SU-DHL-6 (cell line): ENCODE results near the gene ELP2.

Experiments
- H2AFZ ChIP-seq: fragments of 200-600 bp; sonication (generic); 2 replicates; pipeline ENCODE4 v1.6.1; 2014; ENCODE audit warnings: low read depth, mild to moderate bottlenecking, moderate library complexity, mixed read lengths, antibody characterized with exemption, low read length; ENCODE audit not compliant: severe bottlenecking
- H3F3A ChIP-seq: fragments of 200-600 bp; shearing (Covaris generic); 2 replicates; pipeline ENCODE4 v1.6.0; 2016; ENCODE audit warnings: antibody characterized with exemption, mild to moderate bottlenecking; ENCODE audit not compliant: insufficient read depth
- H3K27ac ChIP-seq: fragments of 200-600 bp; sonication (generic); 2 replicates; pipeline ENCODE4 v1.5.1; 2016; ENCODE audit warnings: low read depth, mild to moderate bottlenecking, low read length, moderate library complexity, mixed read lengths
- H3K27me3 ChIP-seq: fragments of 200-600 bp; sonication (generic), shearing (Covaris generic); 2 replicates; pipeline ENCODE4 v1.6.0; 2014; ENCODE audit warnings: mild to moderate bottlenecking, low read length
- H3K36me3 ChIP-seq: fragments of 200-600 bp; sonication (generic); 2 replicates; pipeline ENCODE4 v1.6.1; 2014; ENCODE audit warnings: mild to moderate bottlenecking, low read length, mixed read lengths
- H3K4me2 ChIP-seq: fragments of 300-600, 200-600 bp; shearing (Covaris generic), sonication (generic); 2 replicates; pipeline ENCODE4 v1.6.0; 2014; ENCODE audit warnings: low read length, low read depth, mild to moderate bottlenecking; ENCODE audit not compliant: poor library complexity, severe bottlenecking
- H3K4me3 ChIP-seq: fragments of 200-600 bp; sonication (generic); 2 replicates; pipeline ENCODE4 v1.5.1; 2014; ENCODE audit warnings: antibody characterized with exemption, low read length, mild to moderate bottlenecking, mixed read lengths; ENCODE audit not compliant: insufficient read depth, poor library complexity, severe bottlenecking
- H3K79me2 ChIP-seq: fragments of 200-600 bp; sonication (generic); 2 replicates; pipeline ENCODE4 v1.6.1; 2014; ENCODE audit warnings: mild to moderate bottlenecking, low read length, moderate library complexity; ENCODE audit not compliant: insufficient read depth
- H3K9ac ChIP-seq: fragments of 200-600 bp; sonication (generic); 2 replicates; pipeline ENCODE4 v1.7.0; 2014; ENCODE audit warnings: mild to moderate bottlenecking, low read length
- H3K9me2 ChIP-seq: fragments of 200-600 bp; sonication (generic); replicated peaks from 2 replicates; pipeline ENCODE4 v1.6.1; 2014; ENCODE audit warnings: low read length; ENCODE audit not compliant: insufficient read depth
- H3K9me3 ChIP-seq: fragments of 200-600 bp; sonication (generic); 2 replicates; pipeline ENCODE4 v1.6.1; 2014; ENCODE audit warnings: low read length, mixed read lengths; ENCODE audit not compliant: insufficient read depth
- H4K20me1 ChIP-seq: fragments of 200-600 bp; sonication (generic); 2 replicates; pipeline ENCODE4 v1.6.1; 2014; ENCODE audit warnings: low read depth, mild to moderate bottlenecking, antibody characterized with exemption, low read length, moderate library complexity, mixed read lengths
- EZH2phosphoT487 ChIP-seq: fragments of 200-600 bp; sonication (generic), shearing (Covaris generic); conservative IDR thresholded peaks from 2 replicates; pipeline ENCODE4 v1.6.1; 2018; ENCODE audit warnings: mild to moderate bottlenecking, antibody characterized with exemption, low read length, moderate library complexity, mixed read lengths
- TF ChIP-seq, protein P1 (sequence below): fragments of 200-600 bp; sonication (generic); IDR thresholded peaks from one replicate; pipeline ENCODE4 v1.5.1; 2017; ENCODE audit warnings: antibody characterized with exemption, mild to moderate bottlenecking, low read length, moderate library complexity; ENCODE audit not compliant: insufficient read depth, poor library complexity, severe bottlenecking

The ELP2 gene

GRCh38 chr18:36214811-36215210 lies 85.1 kb downstream of the ELP2 start:
- no peak for TF ChIP-seq EZH2phosphoT487
- TF ChIP-seq, protein P1, sequence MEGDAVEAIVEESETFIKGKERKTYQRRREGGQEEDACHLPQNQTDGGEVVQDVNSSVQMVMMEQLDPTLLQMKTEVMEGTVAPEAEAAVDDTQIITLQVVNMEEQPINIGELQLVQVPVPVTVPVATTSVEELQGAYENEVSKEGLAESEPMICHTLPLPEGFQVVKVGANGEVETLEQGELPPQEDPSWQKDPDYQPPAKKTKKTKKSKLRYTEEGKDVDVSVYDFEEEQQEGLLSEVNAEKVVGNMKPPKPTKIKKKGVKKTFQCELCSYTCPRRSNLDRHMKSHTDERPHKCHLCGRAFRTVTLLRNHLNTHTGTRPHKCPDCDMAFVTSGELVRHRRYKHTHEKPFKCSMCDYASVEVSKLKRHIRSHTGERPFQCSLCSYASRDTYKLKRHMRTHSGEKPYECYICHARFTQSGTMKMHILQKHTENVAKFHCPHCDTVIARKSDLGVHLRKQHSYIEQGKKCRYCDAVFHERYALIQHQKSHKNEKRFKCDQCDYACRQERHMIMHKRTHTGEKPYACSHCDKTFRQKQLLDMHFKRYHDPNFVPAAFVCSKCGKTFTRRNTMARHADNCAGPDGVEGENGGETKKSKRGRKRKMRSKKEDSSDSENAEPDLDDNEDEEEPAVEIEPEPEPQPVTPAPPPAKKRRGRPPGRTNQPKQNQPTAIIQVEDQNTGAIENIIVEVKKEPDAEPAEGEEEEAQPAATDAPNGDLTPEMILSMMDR = no peak
- Histone ChIP-seq H3K4me2 (no peak overlapping the region), H3K4me3 (no peak overlapping the region), H3F3A (no peaks in the 10 kb centered on the region), H3K36me3 (no peaks in the 10 kb centered on the region), H3K27ac (no peak overlapping the region), H3K79me2 (no peaks in the 10 kb centered on the region), H2AFZ (no peak overlapping the region), H3K27me3 (no peaks in the 10 kb centered on the region), H3K9ac (no peak overlapping the region), H3K9me2 (no peaks in the 10 kb centered on the region), H4K20me1 (no peaks in the 10 kb centered on the region), H3K9me3 (no peaks in the 10 kb centered on the region)

DNA sequence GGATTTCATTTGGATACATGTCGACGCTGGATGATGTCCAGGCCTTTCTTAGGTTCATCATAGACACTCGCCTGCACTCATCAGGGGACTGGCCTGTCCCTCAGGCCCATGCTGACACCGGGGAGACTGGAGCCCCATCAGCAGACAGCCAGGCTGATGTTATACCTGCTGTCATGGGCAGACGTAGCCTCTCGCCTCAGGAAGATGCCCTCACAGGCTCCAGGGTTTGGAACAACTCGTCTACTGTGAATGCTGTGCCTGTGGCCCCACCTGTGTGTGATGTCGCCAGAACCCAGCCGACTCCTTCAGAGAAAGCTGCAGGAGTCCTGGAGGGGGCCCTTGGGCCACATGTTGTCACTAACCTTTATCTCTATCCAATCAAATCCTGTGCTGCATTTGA lies 85.9 kb downstream of the ELP2 start:
- H3K36me3 ChIP-seq = no peaks in the 10 kb centered on the region
- no peaks in the 10 kb centered on the region for H3F3A ChIP-seq
- TF ChIP-seq, protein P1 = no peak
- TF ChIP-seq EZH2phosphoT487 = no peak
- no peak overlapping the region for H3K27ac ChIP-seq
- no peak overlapping the region for H3K4me3 ChIP-seq
- no peak overlapping the region for H2AFZ ChIP-seq
- no peaks in the 10 kb centered on the region for H3K9me3 ChIP-seq
- H3K9ac ChIP-seq = no peak overlapping the region
- H4K20me1 ChIP-seq = no peaks in the 10 kb centered on the region
- H3K79me2 ChIP-seq = no peaks in the 10 kb centered on the region
- H3K27me3 ChIP-seq = no peaks in the 10 kb centered on the region
- no peaks in the 10 kb centered on the region for H3K9me2 ChIP-seq
- H3K4me2 ChIP-seq = no peak overlapping the region

DNA sequence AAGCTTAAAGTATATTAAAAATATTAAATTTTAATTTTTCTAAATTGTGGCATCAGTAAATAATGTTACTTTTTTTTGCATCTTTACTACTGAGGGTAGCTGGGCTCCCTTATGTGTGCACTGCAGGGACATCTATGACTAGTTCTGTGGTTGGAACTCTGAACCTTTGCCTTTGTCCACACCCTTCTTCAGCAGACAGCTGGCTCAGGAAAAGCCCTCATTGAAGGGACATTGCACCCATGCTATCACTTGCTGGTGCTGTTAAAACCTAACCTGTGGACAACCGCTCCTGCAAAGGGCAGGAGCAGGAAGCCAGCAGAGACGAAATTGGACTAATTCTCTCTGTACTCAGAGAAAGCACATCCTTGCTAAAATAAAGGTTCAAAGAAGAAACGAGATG lies 87.6 kb downstream of the ELP2 start:
- no peaks in the 10 kb centered on the region for H3K79me2 ChIP-seq
- TF ChIP-seq EZH2phosphoT487 = no peak
- TF ChIP-seq, protein P1 = no peak
- H3K4me2 ChIP-seq = no peak overlapping the region
- H3K4me3 ChIP-seq = no peak overlapping the region
- H3K27me3 ChIP-seq = no peaks in the 10 kb centered on the region
- H3K36me3 ChIP-seq = no peaks in the 10 kb centered on the region
- no peak overlapping the region for H2AFZ ChIP-seq
- H4K20me1 ChIP-seq = no peaks in the 10 kb centered on the region
- no peaks in the 10 kb centered on the region for H3F3A ChIP-seq
- H3K9me3 ChIP-seq = no peaks in the 10 kb centered on the region
- no peak overlapping the region for H3K9ac ChIP-seq
- H3K9me2 ChIP-seq = no peaks in the 10 kb centered on the region
- H3K27ac ChIP-seq = no peak overlapping the region

- Histone ChIP-seq H3K79me2 (no peaks in the 10 kb centered on the region), H3K4me2 (no peak overlapping the region), H3K27me3 (no peaks in the 10 kb centered on the region), H3K4me3 (no peak overlapping the region), H3K36me3 (no peaks in the 10 kb centered on the region), H3K9me3 (peaks cover 13% of the 10 kb centered on the region; the same call in 1 of the 2 replicates), H2AFZ (no peak overlapping the region), H3K9me2 (no peaks in the 10 kb centered on the region), H4K20me1 (no peaks in the 10 kb centered on the region), H3K27ac (no peak overlapping the region), H3K9ac (no peak overlapping the region), H3F3A (no peaks in the 10 kb centered on the region)
- TF ChIP-seq, protein P1 = no peak
- TF ChIP-seq EZH2phosphoT487 = no peak
Observed at GRCh38 chr18:36229188-36229587, 99.5 kb downstream of the ELP2 start.
